ENCODE measurements around the gene CRYBA4. TPM values are rescaled to one million over a fixed set of nuclear protein-coding genes. Genes with fewer than 3 reads are reported as not detected.

The CRYBA4 gene
- total RNA-seq (2021), result not detected in 2 replicates
- not detected for Bru-seq, nascent RNA
- BruChase-seq, experiment 1, labeled RNA remaining after a 2-hour chase, result percentile 2 among the genes with signal in this experiment
- not detected for BruChase-seq, experiment 2, labeled RNA remaining after a 6-hour chase
- long read RNA-seq, result 0 reads

- Histone ChIP-seq H3K4me3 (no peak within 1 kb of the TSS), H3K4me1 (replicated peaks; ENCODE audit: insufficient read depth) (no peaks in the 10 kb centered on the region), H3F3A (ENCODE audit: insufficient read depth, low read depth) (no peaks in the 10 kb centered on the region), H3K79me2 (ENCODE audit: low read depth) (no peaks in the 10 kb centered on the region), H3K27ac (no peak within 1 kb of the TSS), H3K36me3 (ENCODE audit: low read depth) (no peaks in the 10 kb centered on the region), H3K9me2 (ENCODE audit: insufficient read depth) (no peaks in the 10 kb centered on the region), H4K20me1 (ENCODE audit: insufficient read depth) (no peaks in the 10 kb centered on the region), H3K27me3 (ENCODE audit: insufficient read depth, low read depth) (peaks cover 53% of the 10 kb centered on the region; the same call in 1 of the 2 replicates), H2AFZ (no peak within 1 kb of the TSS), H3K4me2 (no peak within 1 kb of the TSS), H3K9me3 (ENCODE audit: insufficient read depth, low read depth) (no peaks in the 10 kb centered on the region)
- no peak for DNase-seq
- BruUV-seq (replicated peaks), result no TSS peak
- no peak for TF ChIP-seq EZH2 (IDR thresholded peaks at IDR 0.05; ENCODE audit: low read depth)
- TF ChIP-seq, protein P1, sequence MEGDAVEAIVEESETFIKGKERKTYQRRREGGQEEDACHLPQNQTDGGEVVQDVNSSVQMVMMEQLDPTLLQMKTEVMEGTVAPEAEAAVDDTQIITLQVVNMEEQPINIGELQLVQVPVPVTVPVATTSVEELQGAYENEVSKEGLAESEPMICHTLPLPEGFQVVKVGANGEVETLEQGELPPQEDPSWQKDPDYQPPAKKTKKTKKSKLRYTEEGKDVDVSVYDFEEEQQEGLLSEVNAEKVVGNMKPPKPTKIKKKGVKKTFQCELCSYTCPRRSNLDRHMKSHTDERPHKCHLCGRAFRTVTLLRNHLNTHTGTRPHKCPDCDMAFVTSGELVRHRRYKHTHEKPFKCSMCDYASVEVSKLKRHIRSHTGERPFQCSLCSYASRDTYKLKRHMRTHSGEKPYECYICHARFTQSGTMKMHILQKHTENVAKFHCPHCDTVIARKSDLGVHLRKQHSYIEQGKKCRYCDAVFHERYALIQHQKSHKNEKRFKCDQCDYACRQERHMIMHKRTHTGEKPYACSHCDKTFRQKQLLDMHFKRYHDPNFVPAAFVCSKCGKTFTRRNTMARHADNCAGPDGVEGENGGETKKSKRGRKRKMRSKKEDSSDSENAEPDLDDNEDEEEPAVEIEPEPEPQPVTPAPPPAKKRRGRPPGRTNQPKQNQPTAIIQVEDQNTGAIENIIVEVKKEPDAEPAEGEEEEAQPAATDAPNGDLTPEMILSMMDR (conservative IDR thresholded peaks at IDR 0.05), result no peak
- POLR2A ChIA-PET (ENCODE audit: unreplicated experiment), result interaction anchor here (0.6 kb wide), 1 partner anchor 1213 kb away, joined by 7 read pairs; no protein-coding TSS in a partner anchor
- intact Hi-C loops (cut with micrococcal nuclease; ENCODE audit: unreplicated experiment), result no loop called here
- CTCF ChIA-PET, result no interaction called here
These were observed at the start of gene CRYBA4 for GRCh38 chr22:26621663-26622062. TSS of gene CRYBA4 (plus strand) at chr22:26621963. CDS start at chr22:26622597, 634 bp downstream.

- Histone ChIP-seq H3K4me1 (replicated peaks; ENCODE audit: insufficient read depth) (peaks cover 5% of the 10 kb centered on the region), H3K27ac (no peak overlapping the region), H3K36me3 (ENCODE audit: low read depth) (no peaks in the 10 kb centered on the region), H3K27me3 (ENCODE audit: insufficient read depth, low read depth) (no peaks in the 10 kb centered on the region), H3K4me2 (no peak overlapping the region), H3F3A (ENCODE audit: insufficient read depth, low read depth) (peaks cover 6% of the 10 kb centered on the region; the same call in 1 of the 2 replicates), H3K4me3 (no peak overlapping the region), H4K20me1 (ENCODE audit: insufficient read depth) (no peaks in the 10 kb centered on the region), H3K79me2 (ENCODE audit: low read depth) (no peaks in the 10 kb centered on the region), H2AFZ (no peak overlapping the region), H3K9me3 (ENCODE audit: insufficient read depth, low read depth) (no peaks in the 10 kb centered on the region), H3K9me2 (ENCODE audit: insufficient read depth) (no peaks in the 10 kb centered on the region)
- ChIA-PET POLR2A (ENCODE audit: unreplicated experiment) (no interaction called here), CTCF (no interaction called here)
- no TSS peak for BruUV-seq (replicated peaks)
- no peak for TF ChIP-seq EZH2 (IDR thresholded peaks at IDR 0.05; ENCODE audit: low read depth)
- TF ChIP-seq, protein P1 (conservative IDR thresholded peaks at IDR 0.05), result no peak
- intact Hi-C loops (cut with micrococcal nuclease; ENCODE audit: unreplicated experiment), result no loop called here
- no peak for DNase-seq
These were observed 48.6 kb upstream of the CRYBA4 start for GRCh38 chr22:26573026-26573662.

DNA sequence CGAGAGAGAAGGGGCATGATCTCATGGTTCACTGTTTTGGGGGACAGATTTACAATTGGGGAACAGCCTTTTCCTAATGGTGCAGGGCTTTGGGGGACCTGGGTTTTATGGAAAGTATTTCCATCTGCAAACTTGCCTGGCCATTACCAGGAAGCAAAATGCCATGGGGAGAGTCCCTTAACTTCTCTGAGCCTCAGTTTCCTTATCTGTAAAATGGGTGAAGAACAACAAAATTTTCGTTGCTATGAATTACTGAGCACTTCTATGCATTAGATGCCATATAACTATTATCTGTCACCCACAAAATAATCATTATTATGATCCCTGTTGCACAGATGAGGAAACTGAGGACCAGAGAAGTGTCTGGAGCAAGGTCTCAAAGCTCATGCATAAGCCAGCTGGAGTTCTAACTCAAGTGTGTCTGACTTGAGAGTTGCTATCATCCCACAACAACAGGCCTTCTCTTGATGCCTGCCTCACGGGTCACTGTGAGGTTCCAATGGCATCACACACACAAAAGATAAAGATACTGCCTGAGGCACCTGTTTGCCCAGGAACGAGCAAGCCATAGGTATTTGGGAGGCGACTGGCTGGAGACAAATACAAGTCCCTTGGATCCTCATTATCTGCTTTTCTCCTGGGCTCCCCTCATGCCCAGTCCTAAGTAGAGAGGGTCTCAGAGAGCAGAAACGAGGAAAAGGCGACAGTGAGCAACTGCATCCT is 47.6 kb upstream of the CRYBA4 start:
- intact Hi-C loops (cut with micrococcal nuclease; ENCODE audit: unreplicated experiment), result no loop called here
- Histone ChIP-seq H3K36me3 (ENCODE audit: low read depth) (no peaks in the 10 kb centered on the region), H3K9me2 (ENCODE audit: insufficient read depth) (no peaks in the 10 kb centered on the region), H2AFZ (no peak overlapping the region), H3K4me2 (no peak overlapping the region), H4K20me1 (ENCODE audit: insufficient read depth) (no peaks in the 10 kb centered on the region), H3K27me3 (ENCODE audit: insufficient read depth, low read depth) (no peaks in the 10 kb centered on the region), H3K27ac (no peak overlapping the region), H3K4me3 (no peak overlapping the region), H3K4me1 (replicated peaks; ENCODE audit: insufficient read depth) (no peaks in the 10 kb centered on the region; the same call in 1 of the 2 replicates), H3K79me2 (ENCODE audit: low read depth) (no peaks in the 10 kb centered on the region), H3F3A (ENCODE audit: insufficient read depth, low read depth) (no peaks in the 10 kb centered on the region), H3K9me3 (ENCODE audit: insufficient read depth, low read depth) (no peaks in the 10 kb centered on the region)
- POLR2A ChIA-PET (ENCODE audit: unreplicated experiment), result no interaction called here
- no peak for DNase-seq
- TF ChIP-seq, protein P1 (conservative IDR thresholded peaks at IDR 0.05), result no peak
- TF ChIP-seq EZH2 (IDR thresholded peaks at IDR 0.05; ENCODE audit: low read depth), result no peak
- BruUV-seq (replicated peaks), result no TSS peak
- CTCF ChIA-PET, result no interaction called here

Measured in PC-9 (cell line).